Cardiac fibroblast (primary cell): ENCODE results near the gene SSBP3.
A peak's percentile ranks its signal among the peaks of the same experiment; 100 is the strongest.
"Not testable (repeated sequence)": the region's sequence is repeated elsewhere in the genome, so short reads cannot be mapped to it uniquely, and the experiment has no call there.

Experiments used
- DNase-seq, 2 donors: peaks; one replicate each; pipeline versions ENCODE4 v3.0.0 to v3.0.0-alpha.2; 2010; ENCODE audit warnings: low read depth in 2 of 2
- H3K4me3 ChIP-seq, 2 donors: replicated peaks in 1 of 2; 1 replicate in 1 of 2; 2 replicates in 1 of 2; pipeline ENCODE4 v1.5.1; 2011; ENCODE audit warnings: low read depth in 2 of 2, low read length in 2 of 2, mild to moderate bottlenecking in 2 of 2, moderate library complexity in 1 of 2
- TF ChIP-seq, protein P1 (sequence below): IDR thresholded peaks from one replicate; pipeline ENCODE4 v1.5.1; 2011; ENCODE audit warnings: low read depth, mild to moderate bottlenecking, low read length, inconsistent platforms

SSBP3 gene

DNA sequence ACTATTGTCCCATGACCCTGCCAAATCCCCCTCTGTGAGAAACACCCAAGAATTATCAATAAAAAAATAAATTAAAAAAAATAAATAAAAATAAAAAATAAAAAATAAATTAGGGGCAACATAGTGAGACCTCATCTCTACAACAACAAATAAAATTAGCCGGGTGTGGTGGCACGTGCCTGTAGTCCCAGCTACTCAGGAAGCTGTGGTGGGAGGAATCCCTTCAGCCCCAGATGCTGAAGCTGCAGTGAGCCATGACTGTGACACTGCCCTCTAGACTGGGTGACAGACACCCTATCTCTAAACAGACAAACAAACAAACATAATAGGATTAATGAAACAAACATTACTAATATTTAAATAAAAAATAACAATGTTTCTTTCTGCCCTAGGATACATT, 171.9 kb downstream of the SSBP3 start:
- TF ChIP-seq, protein P1, sequence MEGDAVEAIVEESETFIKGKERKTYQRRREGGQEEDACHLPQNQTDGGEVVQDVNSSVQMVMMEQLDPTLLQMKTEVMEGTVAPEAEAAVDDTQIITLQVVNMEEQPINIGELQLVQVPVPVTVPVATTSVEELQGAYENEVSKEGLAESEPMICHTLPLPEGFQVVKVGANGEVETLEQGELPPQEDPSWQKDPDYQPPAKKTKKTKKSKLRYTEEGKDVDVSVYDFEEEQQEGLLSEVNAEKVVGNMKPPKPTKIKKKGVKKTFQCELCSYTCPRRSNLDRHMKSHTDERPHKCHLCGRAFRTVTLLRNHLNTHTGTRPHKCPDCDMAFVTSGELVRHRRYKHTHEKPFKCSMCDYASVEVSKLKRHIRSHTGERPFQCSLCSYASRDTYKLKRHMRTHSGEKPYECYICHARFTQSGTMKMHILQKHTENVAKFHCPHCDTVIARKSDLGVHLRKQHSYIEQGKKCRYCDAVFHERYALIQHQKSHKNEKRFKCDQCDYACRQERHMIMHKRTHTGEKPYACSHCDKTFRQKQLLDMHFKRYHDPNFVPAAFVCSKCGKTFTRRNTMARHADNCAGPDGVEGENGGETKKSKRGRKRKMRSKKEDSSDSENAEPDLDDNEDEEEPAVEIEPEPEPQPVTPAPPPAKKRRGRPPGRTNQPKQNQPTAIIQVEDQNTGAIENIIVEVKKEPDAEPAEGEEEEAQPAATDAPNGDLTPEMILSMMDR = no peak
- H3K4me3 ChIP-seq = no peak overlapping the region
- DNase-seq = no peak

DNA sequence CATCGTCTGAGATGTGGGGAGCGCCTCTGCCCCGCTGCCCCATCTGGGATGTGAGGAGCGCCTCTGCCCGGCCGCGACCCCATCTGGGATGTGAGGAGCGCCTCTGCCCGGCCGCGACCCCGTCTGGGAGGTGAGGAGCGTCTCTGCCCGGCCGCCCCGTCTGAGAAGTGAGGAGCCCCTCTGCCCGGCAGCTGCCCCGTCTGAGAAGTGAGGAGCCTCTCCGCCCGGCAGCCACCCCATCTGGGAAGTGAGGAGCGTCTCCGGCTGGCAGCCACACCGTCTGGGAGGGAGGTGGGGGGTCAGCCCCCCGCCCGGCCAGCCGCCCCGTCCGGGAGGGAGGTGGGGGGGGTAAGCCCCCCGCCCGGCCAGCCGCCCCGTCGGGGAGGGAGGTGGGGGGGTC, 173.0 kb downstream of the SSBP3 start:
- DNase-seq, H3K4me3 ChIP-seq: not testable (repeated sequence)

GRCh38 chr1:54230507-54231339, 175.5 kb downstream of the SSBP3 start:
- no peak for DNase-seq
- H3K4me3 ChIP-seq = no peak overlapping the region
- TF ChIP-seq, protein P1 = no peak

DNA sequence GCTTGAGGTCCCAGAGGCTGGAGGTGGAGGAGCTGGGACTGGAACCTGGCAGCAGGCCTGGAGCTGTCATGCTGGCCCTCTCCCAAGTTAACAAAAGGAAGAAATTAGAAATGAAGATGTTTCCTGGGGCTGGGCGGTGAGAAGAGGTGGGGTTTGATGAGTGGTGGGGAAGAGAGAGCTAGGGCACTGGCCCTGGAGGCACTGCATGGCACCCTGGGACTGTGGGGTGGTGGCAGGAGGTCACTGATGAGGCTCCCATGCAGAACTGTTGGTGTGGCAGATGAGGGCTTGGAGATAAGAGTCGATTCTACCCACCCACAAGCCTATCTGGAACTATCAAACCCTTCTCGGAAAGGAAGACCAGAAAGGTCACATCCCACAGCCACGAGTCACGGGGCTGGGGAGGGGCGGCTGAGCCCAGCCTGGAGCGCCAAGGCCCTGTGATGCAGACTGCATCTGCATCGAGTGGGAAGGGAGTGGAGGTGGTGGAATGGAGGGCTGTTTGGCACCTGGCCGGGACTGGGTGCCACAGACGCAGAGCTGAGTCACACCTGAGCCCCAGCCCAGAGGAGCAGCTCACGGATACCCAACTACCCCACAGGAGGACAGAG, 176.8 kb downstream of the SSBP3 start:
- peak; percentile 31 to 54 for DNase-seq
- H3K4me3 ChIP-seq = no peak overlapping the region
- TF ChIP-seq, protein P1 = no peak

DNA sequence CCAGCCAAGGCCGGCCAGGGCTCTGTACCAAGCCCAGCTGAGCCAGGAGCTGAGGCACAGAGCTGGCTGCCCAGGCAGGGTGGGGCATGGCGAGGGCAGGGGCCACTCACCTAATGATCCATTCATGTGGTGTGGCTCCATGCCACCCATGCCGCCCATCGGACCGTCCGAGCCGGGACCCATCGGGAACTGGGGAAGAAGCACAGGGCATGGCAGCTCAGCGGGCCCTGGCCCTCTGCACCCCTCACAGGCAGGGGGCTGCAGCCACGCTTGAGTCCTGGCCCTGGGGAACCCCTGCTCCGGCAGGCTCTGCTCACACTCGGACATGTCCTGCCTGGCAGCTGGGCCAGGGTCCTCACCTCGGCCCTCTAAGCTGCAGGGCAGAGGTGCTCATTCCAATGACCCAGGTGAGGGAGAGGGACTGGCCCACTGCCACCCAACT, 177.5 kb downstream of the SSBP3 start:
- H3K4me3 ChIP-seq = no peak overlapping the region
- no peak for DNase-seq
- TF ChIP-seq, protein P1 = no peak

GRCh38 chr1:54227891-54228310, 178.3 kb downstream of the SSBP3 start:
- H3K4me3 ChIP-seq = no peak overlapping the region
- TF ChIP-seq, protein P1 = no peak
- DNase-seq = no peak

- TF ChIP-seq, protein P1 = no peak
- H3K4me3 ChIP-seq = no peak overlapping the region
- DNase-seq = peak; percentile 21 to 48
Observed at GRCh38 chr1:54227091-54227602, 179.0 kb downstream of the SSBP3 start.
